Midbrain (tissue), 1 donor: ENCODE measurements around the gene LAMA5.

ENCODE experiments used
- DNase-seq: peaks from one replicate; lab custom pipeline; 2025; lab: John Stamatoyannopoulos, UW

The LAMA5 gene

GRCh38 chr20:62357187-62357667, 9.9 kb downstream of the LAMA5 start:
- DNase-seq: no peak

GRCh38 chr20:62356589-62357186, 10.4 kb downstream of the LAMA5 start:
- DNase-seq: no peak

GRCh38 chr20:62355878-62356588, 11.1 kb downstream of the LAMA5 start:
- DNase-seq: no peak

GRCh38 chr20:62355516-62355877, 11.6 kb downstream of the LAMA5 start:
- peak; percentile 20 for DNase-seq

- no peak for DNase-seq
Observed at GRCh38 chr20:62354811-62355341, 12.2 kb downstream of the LAMA5 start.

GRCh38 chr20:62354031-62354808, 12.9 kb downstream of the LAMA5 start:
- no peak for DNase-seq

GRCh38 chr20:62353289-62354030, 13.7 kb downstream of the LAMA5 start:
- no peak for DNase-seq

- DNase-seq: peak; percentile 82
Observed at GRCh38 chr20:62352402-62353288, 14.5 kb downstream of the LAMA5 start.

GRCh38 chr20:62351469-62352401, 15.4 kb downstream of the LAMA5 start:
- no peak for DNase-seq

GRCh38 chr20:62350629-62351422, 16.3 kb downstream of the LAMA5 start:
- no peak for DNase-seq

GRCh38 chr20:62350098-62350628, 16.9 kb downstream of the LAMA5 start:
- no peak for DNase-seq

GRCh38 chr20:62349556-62350097, 17.5 kb downstream of the LAMA5 start:
- no peak for DNase-seq

- DNase-seq: no peak
Observed at GRCh38 chr20:62348604-62349003, 18.5 kb downstream of the LAMA5 start.

- DNase-seq: no peak
Observed at GRCh38 chr20:62347445-62347844, 19.7 kb downstream of the LAMA5 start.

- DNase-seq: no peak
Observed at GRCh38 chr20:62347151-62347404, 20.0 kb downstream of the LAMA5 start.

GRCh38 chr20:62346398-62347150, 20.5 kb downstream of the LAMA5 start:
- DNase-seq: no peak

GRCh38 chr20:62345681-62346370, 21.3 kb downstream of the LAMA5 start:
- DNase-seq: no peak
